Eye (tissue), 1 donor: Measurements from ENCODE around the gene BCOR.
A peak's percentile ranks its signal among the peaks of the same experiment; 100 is the strongest.

ENCODE experiments used
- DNase-seq: peaks from one replicate; pipeline ENCODE4 v3.0.0-alpha.2; 2015

BCOR gene

GRCh38 chrX:40083120-40083978 lies 14.4 kb downstream of the BCOR start:
- peak; percentile 59 for DNase-seq

GRCh38 chrX:40082447-40083119 lies 15.2 kb downstream of the BCOR start:
- DNase-seq = peak; percentile 8

GRCh38 chrX:40081679-40082068 lies 16.1 kb downstream of the BCOR start:
- DNase-seq = no peak

- peak; percentile 14 for DNase-seq
Observed at GRCh38 chrX:40080894-40081678, 16.7 kb downstream of the BCOR start.

GRCh38 chrX:40079572-40079971 lies 18.2 kb downstream of the BCOR start:
- peak; percentile 35 for DNase-seq

- DNase-seq = peak; percentile 62
Observed at GRCh38 chrX:40078489-40079227, 19.1 kb downstream of the BCOR start.

- DNase-seq = peak; percentile 5
Observed at GRCh38 chrX:40077906-40078305, 19.9 kb downstream of the BCOR start.

- no peak for DNase-seq
Observed at GRCh38 chrX:40076750-40077575, 20.8 kb downstream of the BCOR start.

- no peak for DNase-seq
Observed at GRCh38 chrX:40074959-40075332, 22.8 kb downstream of the BCOR start.

- DNase-seq = no peak
Observed at GRCh38 chrX:40074080-40074958, 23.4 kb downstream of the BCOR start.

GRCh38 chrX:40073439-40074054 lies 24.2 kb downstream of the BCOR start:
- DNase-seq = no peak

- DNase-seq = no peak
Observed at GRCh38 chrX:40072246-40072645, 25.5 kb downstream of the BCOR start.

- no peak for DNase-seq
Observed at GRCh38 chrX:40068048-40068447, 29.7 kb downstream of the BCOR start.

- no peak for DNase-seq
Observed at GRCh38 chrX:40066700-40067099, 31.1 kb downstream of the BCOR start.

GRCh38 chrX:40065296-40066046 lies 32.3 kb downstream of the BCOR start:
- DNase-seq = no peak

- DNase-seq = no peak
Observed at GRCh38 chrX:40064055-40064597, 33.6 kb downstream of the BCOR start.

- DNase-seq = no peak
Observed at GRCh38 chrX:40063555-40063954, 34.2 kb downstream of the BCOR start.

GRCh38 chrX:40062525-40063155 lies 35.1 kb downstream of the BCOR start:
- DNase-seq = peak; percentile 38
